Measurements from ENCODE around the gene MYCBP2.

MYCBP2 gene

DNA sequence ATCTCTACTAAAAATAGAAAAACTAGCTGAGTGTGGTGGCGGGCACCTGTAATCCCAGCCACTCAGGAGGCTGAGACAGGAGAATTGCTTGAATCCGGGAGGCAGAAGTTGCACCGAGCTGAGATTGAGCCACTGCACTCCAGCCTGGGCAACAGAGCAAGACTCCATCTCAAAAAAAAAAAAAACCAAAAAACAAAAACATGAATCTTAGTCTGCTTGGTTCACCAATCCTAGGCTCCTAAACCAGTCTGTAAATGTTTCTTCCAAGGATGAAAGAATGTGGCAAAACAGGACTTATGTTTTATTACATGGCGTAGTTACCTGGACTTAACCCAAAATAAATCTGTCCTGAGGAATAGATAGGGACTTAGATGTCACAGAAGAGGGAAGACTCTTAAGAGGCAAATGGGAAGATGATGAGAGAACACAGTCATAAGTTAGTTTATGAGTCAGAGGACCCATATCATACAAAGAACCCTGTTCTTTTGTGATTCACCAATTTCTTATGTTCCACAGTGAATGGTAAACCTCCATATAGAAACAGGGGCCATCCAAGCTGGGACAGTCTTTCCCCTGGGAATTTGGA, 293.1 kb downstream of the MYCBP2 start:
- POLR2A ChIA-PET, result no interaction called here
- CTCF ChIA-PET, result interaction anchor here (1.2 kb wide), 1 partner anchor 54 kb away, joined by 3 read pairs; no protein-coding TSS in a partner anchor
- no peak for DNase-seq (ENCODE audit: low read depth, low spot score)
- no peak overlapping the region for H3K4me3 ChIP-seq (ENCODE audit: low read depth, low read length)
- TF ChIP-seq, protein P1, sequence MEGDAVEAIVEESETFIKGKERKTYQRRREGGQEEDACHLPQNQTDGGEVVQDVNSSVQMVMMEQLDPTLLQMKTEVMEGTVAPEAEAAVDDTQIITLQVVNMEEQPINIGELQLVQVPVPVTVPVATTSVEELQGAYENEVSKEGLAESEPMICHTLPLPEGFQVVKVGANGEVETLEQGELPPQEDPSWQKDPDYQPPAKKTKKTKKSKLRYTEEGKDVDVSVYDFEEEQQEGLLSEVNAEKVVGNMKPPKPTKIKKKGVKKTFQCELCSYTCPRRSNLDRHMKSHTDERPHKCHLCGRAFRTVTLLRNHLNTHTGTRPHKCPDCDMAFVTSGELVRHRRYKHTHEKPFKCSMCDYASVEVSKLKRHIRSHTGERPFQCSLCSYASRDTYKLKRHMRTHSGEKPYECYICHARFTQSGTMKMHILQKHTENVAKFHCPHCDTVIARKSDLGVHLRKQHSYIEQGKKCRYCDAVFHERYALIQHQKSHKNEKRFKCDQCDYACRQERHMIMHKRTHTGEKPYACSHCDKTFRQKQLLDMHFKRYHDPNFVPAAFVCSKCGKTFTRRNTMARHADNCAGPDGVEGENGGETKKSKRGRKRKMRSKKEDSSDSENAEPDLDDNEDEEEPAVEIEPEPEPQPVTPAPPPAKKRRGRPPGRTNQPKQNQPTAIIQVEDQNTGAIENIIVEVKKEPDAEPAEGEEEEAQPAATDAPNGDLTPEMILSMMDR (IDR thresholded peaks at IDR 0.05; ENCODE audit: insufficient read depth, low read length, missing control alignments), result no peak

DNA sequence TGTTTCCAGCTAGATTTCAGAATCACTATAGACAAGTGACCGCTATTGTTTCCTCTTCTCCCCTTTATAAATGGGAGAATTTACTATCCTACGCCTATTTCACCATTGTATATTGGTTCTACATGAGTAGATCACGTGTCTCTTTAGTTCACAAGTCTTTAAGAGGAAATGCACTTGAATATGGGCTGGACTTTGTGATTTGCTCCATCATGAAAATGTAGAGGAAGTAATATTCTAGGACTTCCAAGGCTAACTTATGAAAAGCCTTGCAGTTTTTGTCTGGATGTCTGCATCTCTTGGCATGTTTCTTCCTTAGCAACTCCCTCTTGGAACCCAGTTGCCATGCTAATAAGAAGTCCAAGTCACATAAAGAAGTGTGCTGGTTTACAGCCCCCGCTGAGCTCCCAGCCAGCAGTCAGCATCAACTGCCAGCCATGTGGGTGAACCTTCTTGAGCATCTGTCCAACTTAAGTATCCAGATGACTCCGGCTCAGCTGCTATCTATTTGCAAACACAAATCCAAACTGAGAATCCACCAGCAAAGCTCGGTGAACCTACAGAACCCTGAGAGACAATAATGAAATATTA, 295.1 kb downstream of the MYCBP2 start:
- ChIA-PET POLR2A (no interaction called here), CTCF (interaction anchor here (1.0 kb wide), 1 partner anchor 30 kb away, joined by 3 read pairs; no protein-coding TSS in a partner anchor)
- TF ChIP-seq, protein P1 (IDR thresholded peaks at IDR 0.05; ENCODE audit: insufficient read depth, low read length, missing control alignments), result no peak
- DNase-seq (ENCODE audit: low read depth, low spot score), result no peak
- no peak overlapping the region for H3K4me3 ChIP-seq (ENCODE audit: low read depth, low read length)

DNA sequence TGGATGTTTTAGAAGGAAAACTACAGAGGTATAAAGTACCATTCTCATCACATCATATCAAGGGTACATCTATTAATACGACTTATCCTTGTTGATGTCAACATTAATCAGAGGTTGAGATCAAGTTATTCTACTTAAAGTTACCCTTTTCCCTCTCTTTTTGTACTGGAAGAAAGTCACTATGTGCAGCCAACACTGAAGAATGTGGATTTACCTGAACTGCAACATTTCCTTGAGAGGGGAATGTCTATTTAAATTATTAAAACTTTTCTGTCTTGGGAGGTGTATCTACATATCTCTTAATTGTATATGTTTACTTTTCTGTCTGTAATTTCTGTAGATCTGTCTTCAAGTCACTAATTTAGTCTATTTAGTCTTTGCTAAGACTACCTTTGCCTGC, 297.5 kb downstream of the MYCBP2 start:
- ChIA-PET POLR2A (no interaction called here), CTCF (no interaction called here)
- no peak for DNase-seq (ENCODE audit: low read depth, low spot score)
- H3K4me3 ChIP-seq (ENCODE audit: low read depth, low read length), result no peak overlapping the region
- TF ChIP-seq, protein P1 (IDR thresholded peaks at IDR 0.05; ENCODE audit: insufficient read depth, low read length, missing control alignments), result no peak

DNA sequence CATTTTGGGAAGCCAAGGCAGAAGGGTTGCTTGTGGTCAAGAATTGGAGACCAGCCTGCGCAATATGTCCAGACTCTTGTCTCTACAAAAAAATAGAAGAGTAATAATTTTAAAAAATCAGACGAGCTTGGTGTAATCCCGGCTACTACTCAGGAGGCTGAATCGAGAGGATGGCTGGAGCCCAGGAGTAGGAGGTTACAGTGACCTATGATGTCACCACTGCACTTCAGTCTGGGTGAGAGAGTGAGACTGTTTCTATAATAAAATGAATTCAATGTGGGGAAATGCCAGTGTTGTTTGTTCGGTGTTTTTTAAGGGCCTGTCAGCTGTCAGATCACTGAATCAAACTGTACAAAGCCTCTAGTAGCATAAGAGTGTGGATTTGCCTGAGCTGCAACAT, 298.7 kb downstream of the MYCBP2 start:
- TF ChIP-seq, protein P1 (IDR thresholded peaks at IDR 0.05; ENCODE audit: insufficient read depth, low read length, missing control alignments), result no peak
- DNase-seq (ENCODE audit: low read depth, low spot score), result no peak
- ChIA-PET CTCF (interaction anchor here (1.0 to 1.7 kb wide), 3 partner anchors 9 to 47 kb away, joined by 3 to 7 read pairs (median 4); no protein-coding TSS in a partner anchor), POLR2A (no interaction called here)
- H3K4me3 ChIP-seq (ENCODE audit: low read depth, low read length), result peak overlapping the region; percentile 90

DNA sequence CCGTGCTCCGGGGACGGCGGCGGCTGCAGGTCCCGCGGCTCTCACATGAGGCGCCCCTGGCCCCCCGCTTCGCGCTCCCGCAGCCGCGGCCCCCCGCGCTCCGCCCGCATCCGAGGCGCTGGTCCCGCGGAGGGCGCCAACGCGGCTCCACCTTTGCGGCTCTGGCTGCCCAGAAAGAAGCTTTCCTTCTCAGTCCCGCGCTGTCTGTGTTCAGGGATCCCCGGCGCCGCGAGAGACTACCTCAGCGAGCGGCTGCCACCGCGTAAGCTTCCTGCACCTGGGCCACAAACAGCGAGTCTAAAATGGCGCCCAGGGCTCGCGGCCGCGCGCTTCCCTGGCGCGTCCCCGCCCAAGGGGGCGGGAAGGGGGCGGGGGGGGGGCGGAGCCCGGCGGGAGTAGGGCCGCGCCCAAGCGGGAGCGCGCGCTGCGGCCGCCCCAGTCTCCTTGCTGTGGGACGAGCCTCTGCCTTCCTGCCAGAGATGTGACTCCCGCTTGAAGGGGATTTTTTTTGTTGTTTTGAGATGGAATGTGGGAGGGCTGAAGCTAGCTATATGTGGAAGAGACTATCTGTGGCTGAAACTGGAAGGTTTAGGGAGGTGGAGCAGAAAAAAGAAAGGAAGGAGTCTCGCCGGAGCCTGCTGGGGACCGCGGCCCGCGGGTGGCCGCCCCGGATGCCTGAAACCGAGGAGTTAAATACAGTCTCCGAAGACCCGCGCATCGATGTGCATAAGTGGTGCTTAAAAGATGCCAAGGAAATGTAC, 299.9 kb downstream of the MYCBP2 start, which contains the start of gene FBXL3:
Gene FBXL3, minus strand, starts transcription at position 299 of the 761 bp plus-strand sequence. CDS start 5,299 bp downstream, outside the sequence.
- CTCF ChIA-PET, result interaction anchor here (1.2 to 1.7 kb wide), 2 partner anchors 27 to 46 kb away, joined by 3 to 7 read pairs; no protein-coding TSS in a partner anchor
- POLR2A ChIA-PET, result interaction anchor here (0.7 to 2.0 kb wide), 4 partner anchors 8 to 302 kb away, joined by 3 to 6 read pairs (median 4); no protein-coding TSS in a partner anchor
- DNase-seq (ENCODE audit: low read depth, low spot score), result peak; percentile 65
- TF ChIP-seq, protein P1 (IDR thresholded peaks at IDR 0.05; ENCODE audit: insufficient read depth, low read length, missing control alignments), result no peak
- H3K4me3 ChIP-seq (ENCODE audit: low read depth, low read length), result peak within 1 kb of the TSS; percentile 90

Data from AG04449 (cell line).